Measurements from ENCODE around the gene RNLS. TPM values are rescaled to one million over a fixed set of nuclear protein-coding genes. Genes with fewer than 3 reads are reported as not detected.

The RNLS gene
- polyA plus RNA-seq, 2 of the 4 experiments (the other 2 are of a cell fraction): 11.7 to 16.8 TPM

DNA sequence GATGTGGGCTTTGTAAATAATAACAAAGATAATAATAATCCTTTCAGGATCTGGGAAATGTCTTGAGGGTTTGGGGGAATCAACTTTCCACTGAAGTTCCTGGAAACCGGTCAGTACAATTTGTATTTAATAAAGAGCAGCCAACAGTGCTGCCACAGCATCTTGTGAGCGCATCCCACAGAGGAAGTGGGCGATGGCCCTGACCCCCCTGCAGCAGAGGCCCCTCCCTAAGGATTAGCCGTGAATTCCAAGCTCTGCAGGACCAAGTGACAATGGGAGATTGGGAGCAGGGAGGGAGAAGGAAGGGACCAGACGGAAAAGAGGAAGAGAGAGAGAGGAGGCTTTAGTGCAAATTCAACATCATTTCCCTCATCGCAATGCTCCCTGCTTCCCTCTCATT is 349.2 kb downstream of the RNLS start:
- ChIA-PET POLR2A (no interaction called here), CTCF (interaction anchor here (0.6 kb wide), 1 partner anchor 350 kb away, joined by 3 read pairs; no protein-coding TSS in a partner anchor)
- H3K4me1 ChIP-seq: no peaks in the 10 kb centered on the region
- H3K9me3 ChIP-seq: no peaks in the 10 kb centered on the region
- no peak overlapping the region for H3K4me3 ChIP-seq
- 88% methylated on average over 6 of the region's 6 CpGs for WGBS (ENCODE audit: missing lambda C conversion rate)
- DNase-seq (ENCODE audit: low read depth in 1 of 2, low spot score in 1 of 2) (no peak), ATAC-seq (no peak), FAIRE-seq (no peak)
- no peak overlapping the region for H3K27ac ChIP-seq
- TF ChIP-seq HOXB5 (CRISPR knock-in tag; IDR thresholded peaks at IDR 0.05) (no peak), CBX8 (IDR thresholded peaks at IDR 0.05) (no peak), PHF8 (IDR thresholded peaks at IDR 0.05; ENCODE audit: borderline replicate concordance, low read depth) (no peak), HOXB13 (CRISPR knock-in tag; IDR thresholded peaks at IDR 0.05; ENCODE audit: low read depth) (no peak), RCOR1 (IDR thresholded peaks at IDR 0.05; ENCODE audit: low read depth, low read length) (no peak), NR3C1 (IDR thresholded peaks at IDR 0.05) (no peak), CHD4 (IDR thresholded peaks at IDR 0.05; ENCODE audit: borderline replicate concordance) (no peak), JUN (IDR thresholded peaks at IDR 0.05) (no peak), HDAC2 (IDR thresholded peaks at IDR 0.05) (no peak), E2F6 (IDR thresholded peaks at IDR 0.05; ENCODE audit: borderline replicate concordance, low read depth) (no peak), POLR2AphosphoS2 (conservative IDR thresholded peaks at IDR 0.05; ENCODE audit: low read length) (no peak), MYC (IDR thresholded peaks at IDR 0.05; ENCODE audit: borderline replicate concordance, low read length) (no peak), TFCP2L1 (CRISPR knock-in tag; IDR thresholded peaks at IDR 0.05) (no peak), JUNB (IDR thresholded peaks at IDR 0.05) (no peak), RAD21 (conservative IDR thresholded peaks at IDR 0.05 in 1 of 2, IDR thresholded peaks at IDR 0.05 in 1 of 2) (no peak)
- TF ChIP-seq, protein P1, sequence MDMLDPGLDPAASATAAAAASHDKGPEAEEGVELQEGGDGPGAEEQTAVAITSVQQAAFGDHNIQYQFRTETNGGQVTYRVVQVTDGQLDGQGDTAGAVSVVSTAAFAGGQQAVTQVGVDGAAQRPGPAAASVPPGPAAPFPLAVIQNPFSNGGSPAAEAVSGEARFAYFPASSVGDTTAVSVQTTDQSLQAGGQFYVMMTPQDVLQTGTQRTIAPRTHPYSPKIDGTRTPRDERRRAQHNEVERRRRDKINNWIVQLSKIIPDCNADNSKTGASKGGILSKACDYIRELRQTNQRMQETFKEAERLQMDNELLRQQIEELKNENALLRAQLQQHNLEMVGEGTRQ (IDR thresholded peaks at IDR 0.05): no peak
- TF ChIP-seq, protein P2, sequence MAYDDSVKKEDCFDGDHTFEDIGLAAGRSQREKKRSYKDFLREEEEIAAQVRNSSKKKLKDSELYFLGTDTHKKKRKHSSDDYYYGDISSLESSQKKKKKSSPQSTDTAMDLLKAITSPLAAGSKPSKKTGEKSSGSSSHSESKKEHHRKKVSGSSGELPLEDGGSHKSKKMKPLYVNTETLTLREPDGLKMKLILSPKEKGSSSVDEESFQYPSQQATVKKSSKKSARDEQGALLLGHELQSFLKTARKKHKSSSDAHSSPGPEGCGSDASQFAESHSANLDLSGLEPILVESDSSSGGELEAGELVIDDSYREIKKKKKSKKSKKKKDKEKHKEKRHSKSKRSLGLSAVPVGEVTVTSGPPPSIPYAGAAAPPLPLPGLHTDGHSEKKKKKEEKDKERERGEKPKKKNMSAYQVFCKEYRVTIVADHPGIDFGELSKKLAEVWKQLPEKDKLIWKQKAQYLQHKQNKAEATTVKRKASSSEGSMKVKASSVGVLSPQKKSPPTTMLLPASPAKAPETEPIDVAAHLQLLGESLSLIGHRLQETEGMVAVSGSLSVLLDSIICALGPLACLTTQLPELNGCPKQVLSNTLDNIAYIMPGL (CRISPR knock-in tag; IDR thresholded peaks at IDR 0.05; ENCODE audit: borderline replicate concordance): no peak
- TF ChIP-seq, protein P3, sequence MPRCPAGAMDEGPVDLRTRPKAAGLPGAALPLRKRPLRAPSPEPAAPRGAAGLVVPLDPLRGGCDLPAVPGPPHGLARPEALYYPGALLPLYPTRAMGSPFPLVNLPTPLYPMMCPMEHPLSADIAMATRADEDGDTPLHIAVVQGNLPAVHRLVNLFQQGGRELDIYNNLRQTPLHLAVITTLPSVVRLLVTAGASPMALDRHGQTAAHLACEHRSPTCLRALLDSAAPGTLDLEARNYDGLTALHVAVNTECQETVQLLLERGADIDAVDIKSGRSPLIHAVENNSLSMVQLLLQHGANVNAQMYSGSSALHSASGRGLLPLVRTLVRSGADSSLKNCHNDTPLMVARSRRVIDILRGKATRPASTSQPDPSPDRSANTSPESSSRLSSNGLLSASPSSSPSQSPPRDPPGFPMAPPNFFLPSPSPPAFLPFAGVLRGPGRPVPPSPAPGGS (IDR thresholded peaks at IDR 0.05): no peak
- TF ChIP-seq, protein P4, sequence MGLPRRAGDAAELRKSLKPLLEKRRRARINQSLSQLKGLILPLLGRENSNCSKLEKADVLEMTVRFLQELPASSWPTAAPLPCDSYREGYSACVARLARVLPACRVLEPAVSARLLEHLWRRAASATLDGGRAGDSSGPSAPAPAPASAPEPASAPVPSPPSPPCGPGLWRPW (IDR thresholded peaks at IDR 0.05): no peak
- H3K4me2 ChIP-seq: no peak overlapping the region

DNA sequence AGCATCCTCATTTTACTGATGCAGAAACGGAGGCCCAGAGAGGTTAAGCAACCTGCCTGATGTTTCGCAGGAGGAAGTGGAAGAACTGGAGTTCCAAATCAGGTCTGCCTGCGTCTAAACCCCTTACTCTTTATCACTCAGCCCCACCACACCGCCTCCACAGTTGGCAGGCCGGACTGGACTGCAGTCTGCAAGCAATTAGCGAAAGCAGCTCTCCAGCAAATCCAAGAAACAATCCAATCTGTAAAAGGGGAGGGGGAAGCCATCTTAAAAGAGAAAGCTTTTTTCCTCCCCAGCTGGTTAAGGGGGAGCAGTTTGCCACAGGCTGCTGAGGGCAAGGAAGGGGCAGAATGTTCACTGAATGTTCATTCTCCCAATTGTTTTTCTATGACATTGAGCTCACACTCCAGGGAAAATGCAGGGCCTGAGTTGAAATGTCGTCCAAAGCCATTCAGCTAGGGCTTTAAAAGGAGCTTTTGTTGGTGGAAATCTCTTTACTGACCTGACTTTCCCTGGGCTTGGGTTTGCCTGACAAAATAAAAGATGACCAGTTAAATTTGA is 350.1 kb downstream of the RNLS start:
- Histone ChIP-seq H3K27ac (no peak overlapping the region), H3K4me1 (no peaks in the 10 kb centered on the region; the same call in 2 of the 3 replicates), H3K9me3 (no peaks in the 10 kb centered on the region), H3K4me3 (no peak overlapping the region), H3K4me2 (no peak overlapping the region)
- ATAC-seq (no peak), DNase-seq (ENCODE audit: low read depth in 1 of 2, low spot score in 1 of 2) (no peak), FAIRE-seq (no peak)
- TF ChIP-seq EP300 (IDR thresholded peaks at IDR 0.05) (no peak), CBX8 (IDR thresholded peaks at IDR 0.05) (no peak), RAD21 (conservative IDR thresholded peaks at IDR 0.05 in 1 of 2, IDR thresholded peaks at IDR 0.05 in 1 of 2) (no peak), HOXA7 (CRISPR knock-in tag; IDR thresholded peaks at IDR 0.05) (no peak), JUNB (IDR thresholded peaks at IDR 0.05) (no peak), EHMT2 (IDR thresholded peaks at IDR 0.05; ENCODE audit: low read depth) (no peak), POLR2AphosphoS2 (conservative IDR thresholded peaks at IDR 0.05; ENCODE audit: low read length) (no peak), CTCF (IDR thresholded peaks at IDR 0.05) (no peak), MYC (IDR thresholded peaks at IDR 0.05; ENCODE audit: borderline replicate concordance, low read length) (no peak), RNF2 (IDR thresholded peaks at IDR 0.05; ENCODE audit: borderline replicate concordance, low read depth) (no peak), HOXB13 (CRISPR knock-in tag; IDR thresholded peaks at IDR 0.05; ENCODE audit: low read depth) (no peak), MAZ (IDR thresholded peaks at IDR 0.05; ENCODE audit: borderline replicate concordance, low read depth, low read length) (no peak), ZNF302 (CRISPR knock-in tag; IDR thresholded peaks at IDR 0.05) (no peak), ZSCAN20 (CRISPR knock-in tag; IDR thresholded peaks at IDR 0.05) (no peak)
- TF ChIP-seq, protein P4 (IDR thresholded peaks at IDR 0.05): no peak
- TF ChIP-seq, protein P5, sequence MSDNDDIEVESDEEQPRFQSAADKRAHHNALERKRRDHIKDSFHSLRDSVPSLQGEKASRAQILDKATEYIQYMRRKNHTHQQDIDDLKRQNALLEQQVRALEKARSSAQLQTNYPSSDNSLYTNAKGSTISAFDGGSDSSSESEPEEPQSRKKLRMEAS (IDR thresholded peaks at IDR 0.05): no peak
- ChIA-PET CTCF (interaction anchor here (0.6 kb wide), 1 partner anchor 239 kb away, joined by 3 read pairs; no protein-coding TSS in a partner anchor), POLR2A (no interaction called here)
- 59% methylated on average over 7 of the region's 7 CpGs for WGBS (ENCODE audit: missing lambda C conversion rate)
